Activated CD8-positive, alpha-beta T cell treated with anti-CD3 and anti-CD28 coated beads for 36 hours (primary cell): ENCODE data around the gene SYT7. TPM values are rescaled to one million over a fixed set of nuclear protein-coding genes. Genes with fewer than 3 reads are reported as not detected.

Source experiments
- ATAC-seq: fragments of 200-7000 bp; cut with Tn5 transposase; one replicate; pipeline ENCODE4 v1.10.0; 2021; ENCODE audit warnings: mild to moderate bottlenecking, moderate library complexity
- CTCF ChIA-PET: fragments of 350-600 bp; sonication (Branson Sonifier 250); formaldehyde crosslinking; loops from one replicate; lab custom pipeline; 2021; ENCODE audit warnings: antibody characterized with exemption; lab: Charles Lee
- POLR2A ChIA-PET: fragments of 350-600 bp; sonication (Branson Sonifier 250); formaldehyde crosslinking; loops from one replicate; lab custom pipeline; 2021; ENCODE audit warnings: antibody characterized with exemption; lab: Charles Lee
- DNase-seq: peaks from one replicate; pipeline ENCODE4 v3.0.0-alpha.2; 2020
- H3K27ac Mint-ChIP-seq: one replicate; pipeline ENCODE4 v1.8.0; 2021; ENCODE audit warnings: mild to moderate bottlenecking, mixed read lengths
- H3K27me3 Mint-ChIP-seq: one replicate; pipeline ENCODE4 v1.8.0; 2021; ENCODE audit warnings: mixed read lengths
- H3K36me3 Mint-ChIP-seq: one replicate; pipeline ENCODE4 v1.8.0; 2021; ENCODE audit warnings: low read depth, mixed read lengths
- H3K4me1 Mint-ChIP-seq: one replicate; pipeline ENCODE4 v1.8.0; 2021; ENCODE audit warnings: low read depth, mixed read lengths
- H3K4me3 Mint-ChIP-seq: one replicate; pipeline ENCODE4 v1.8.0; 2021; ENCODE audit warnings: mild to moderate bottlenecking, moderate library complexity, mixed read lengths
- H3K9me3 Mint-ChIP-seq: one replicate; pipeline ENCODE4 v1.8.0; 2021; ENCODE audit warnings: mixed read lengths
- CTCF ChIP-seq: fragments of 200-600 bp; IDR thresholded peaks from one replicate; pipeline ENCODE4 v1.8.0; 2022; ENCODE audit warnings: antibody characterized with exemption, mild to moderate bottlenecking
- intact Hi-C: fragments of 100-400 bp; cut with micrococcal nuclease; formaldehyde crosslinking; loops from one replicate; pipeline ENCODE4 v1.10.0; 2022
- total RNA-seq, 2 experiments: library from RNA; stranded (reverse); gene quantifications; one replicate each; pipeline ENCODE4 v1.2.3, GENCODE V29; 2021

SYT7 gene
- total RNA-seq, 2 experiments from 2014 or later: not detected

- intact Hi-C loops: no loop called here
- POLR2A ChIA-PET: no interaction called here
Measured at GRCh38 chr11:61526229-61526628, 54.6 kb downstream of the SYT7 start.

GRCh38 chr11:61524963-61525587, 55.8 kb downstream of the SYT7 start:
- Mint-ChIP-seq H3K4me3 (no peak overlapping the region), H3K9me3 (no peaks in the 10 kb centered on the region), H3K4me1 (no peaks in the 10 kb centered on the region), H3K27ac (no peak overlapping the region), H3K36me3 (no peaks in the 10 kb centered on the region), H3K27me3 (peaks cover 9% of the 10 kb centered on the region)
- no peak for TF ChIP-seq CTCF
- DNase-seq (no peak), ATAC-seq (no peak)
- ChIA-PET POLR2A (no interaction called here), CTCF (interaction anchor here (2.2 to 8.5 kb wide), 2 partner anchors 6 to 113 kb away, joined by 9 to 87 read pairs; no protein-coding TSS in a partner anchor)
- intact Hi-C loops: no loop called here

More at GRCh38 chr11:61526229-61526628, 54.6 kb downstream of the SYT7 start:
- ATAC-seq (no peak), DNase-seq (no peak)
- no peak overlapping the region for H3K4me3 Mint-ChIP-seq
- no peaks in the 10 kb centered on the region for H3K4me1 Mint-ChIP-seq
- no peaks in the 10 kb centered on the region for H3K36me3 Mint-ChIP-seq
- H3K27ac Mint-ChIP-seq: no peak overlapping the region
- peaks cover 9% of the 10 kb centered on the region for H3K27me3 Mint-ChIP-seq
- CTCF ChIA-PET: interaction anchor here (0.7 to 8.5 kb wide), 4 partner anchors 7 to 112 kb away, joined by 3 to 87 read pairs (median 6); no protein-coding TSS in a partner anchor
- TF ChIP-seq CTCF: no peak
- no peaks in the 10 kb centered on the region for H3K9me3 Mint-ChIP-seq

GRCh38 chr11:61524446-61524845, 56.4 kb downstream of the SYT7 start:
- Mint-ChIP-seq H3K4me3 (no peak overlapping the region), H3K9me3 (no peaks in the 10 kb centered on the region), H3K36me3 (no peaks in the 10 kb centered on the region), H3K4me1 (no peaks in the 10 kb centered on the region), H3K27ac (no peak overlapping the region), H3K27me3 (peaks cover 9% of the 10 kb centered on the region)
- ChIA-PET POLR2A (no interaction called here), CTCF (interaction anchor here (1.0 to 8.5 kb wide), 3 partner anchors 5 to 42 kb away, joined by 3 to 87 read pairs (median 4); partner anchors contain the start of gene LRRC10B)
- no peak for TF ChIP-seq CTCF
- no peak for ATAC-seq
- no peak for DNase-seq
- intact Hi-C loops: no loop called here

DNA sequence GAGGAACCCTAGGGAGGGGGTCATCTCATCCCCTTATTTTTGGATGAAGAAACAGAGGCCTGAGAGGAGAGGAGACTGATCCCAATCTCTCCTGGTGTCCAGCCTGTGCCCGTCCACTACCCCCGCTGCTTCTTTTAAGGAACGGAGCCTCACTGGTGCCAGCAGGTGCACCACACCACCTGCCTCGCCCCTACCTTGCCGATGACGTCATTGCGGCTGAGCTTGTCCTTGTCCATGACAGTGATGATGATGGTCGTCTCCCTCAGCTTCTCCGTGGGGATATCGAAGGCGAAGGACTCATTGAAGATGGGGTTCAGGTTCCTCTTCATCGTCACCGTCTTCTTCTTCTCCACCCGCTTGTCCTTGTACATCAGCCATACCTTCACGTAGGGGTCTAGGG, 58.0 kb downstream of the SYT7 start:
- Mint-ChIP-seq H3K27me3 (peaks cover 6% of the 10 kb centered on the region), H3K36me3 (no peaks in the 10 kb centered on the region), H3K4me1 (no peaks in the 10 kb centered on the region), H3K4me3 (no peak overlapping the region), H3K9me3 (no peaks in the 10 kb centered on the region), H3K27ac (no peak overlapping the region)
- POLR2A ChIA-PET: no interaction called here
- DNase-seq: no peak
- intact Hi-C loops: no loop called here
- no peak for TF ChIP-seq CTCF
- no peak for ATAC-seq
- CTCF ChIA-PET: interaction anchor here (0.8 to 7.5 kb wide), 5 partner anchors 6 to 88 kb away, joined by 3 to 87 read pairs (median 4); partner anchors contain the start of gene LRRC10B
